DOHH2 (cell line): Measurements from ENCODE around the gene SH2D4B.

Experiments
- CTCF ChIP-seq: fragments of 200-600 bp; sonication (generic); IDR thresholded peaks from one replicate; pipeline ENCODE4 v1.5.1; 2014; ENCODE audit warnings: antibody characterized with exemption, mild to moderate bottlenecking, low read depth, low read length; ENCODE audit not compliant: poor library complexity, severe bottlenecking
- EZH2phosphoT487 ChIP-seq: fragments of 200-600 bp; sonication (generic); IDR thresholded peaks from 2 replicates; pipeline ENCODE4 v1.6.1; 2017; ENCODE audit warnings: borderline replicate concordance, mild to moderate bottlenecking, antibody characterized with exemption, low read length, moderate library complexity, mixed read lengths

- TF ChIP-seq CTCF, result no peak
- no peak for TF ChIP-seq EZH2phosphoT487
Observed at GRCh38 chr10:80519936-80520650, 17.6 kb upstream of the SH2D4B start.
